ENCODE results near the gene PTGES3.

Gene PTGES3

GRCh38 chr12:56645717-56646446 is 42.2 kb downstream of the PTGES3 start, which contains the start of gene ATP5F1B:
ATP5F1B (minus strand) TSS chr12:56645984; CDS start chr12:56645963, 21 bp downstream.
- peak; percentile 83 for DNase-seq

- DNase-seq, result no peak
Measured at GRCh38 chr12:56645201-56645716, 42.8 kb downstream of the PTGES3 start.

DNA sequence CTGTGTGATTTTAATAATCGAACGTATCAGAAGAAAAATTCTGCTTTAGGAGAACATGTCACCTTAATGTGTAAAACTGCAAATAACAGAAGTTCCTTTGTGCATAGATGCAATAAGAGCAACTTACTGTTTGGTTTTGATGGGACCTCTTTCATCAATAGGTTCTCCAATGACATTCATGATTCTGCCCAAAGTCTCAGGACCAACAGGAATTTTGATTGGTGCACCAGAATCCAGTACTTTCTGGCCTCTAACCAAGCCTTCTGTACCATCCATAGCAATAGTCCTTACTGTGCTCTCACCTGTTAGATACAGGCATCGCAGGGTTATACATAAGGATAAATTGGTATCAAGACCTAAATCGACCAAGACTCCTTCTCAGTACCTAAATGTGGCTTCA is 43.4 kb downstream of the PTGES3 start:
- DNase-seq, result no peak

DNA sequence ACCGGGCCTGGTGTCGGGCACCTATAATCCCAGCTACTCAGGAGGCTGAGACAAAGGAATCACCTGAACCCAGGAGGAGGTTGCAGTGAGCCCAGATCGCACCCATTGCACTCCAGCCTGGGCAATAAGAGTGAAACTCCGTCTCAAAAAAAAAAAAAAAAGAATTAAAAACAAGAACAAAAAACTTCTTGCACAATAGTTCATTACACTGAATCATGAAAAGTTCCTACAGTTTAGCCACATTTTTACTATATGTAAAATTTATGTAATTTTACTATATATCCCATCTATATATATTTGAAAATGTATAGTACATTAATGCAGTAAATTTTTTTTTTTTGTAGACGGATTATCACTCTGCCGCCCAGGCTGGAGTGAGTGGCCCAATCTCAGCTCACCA is 46.9 kb downstream of the PTGES3 start:
- no peak for DNase-seq

DNA sequence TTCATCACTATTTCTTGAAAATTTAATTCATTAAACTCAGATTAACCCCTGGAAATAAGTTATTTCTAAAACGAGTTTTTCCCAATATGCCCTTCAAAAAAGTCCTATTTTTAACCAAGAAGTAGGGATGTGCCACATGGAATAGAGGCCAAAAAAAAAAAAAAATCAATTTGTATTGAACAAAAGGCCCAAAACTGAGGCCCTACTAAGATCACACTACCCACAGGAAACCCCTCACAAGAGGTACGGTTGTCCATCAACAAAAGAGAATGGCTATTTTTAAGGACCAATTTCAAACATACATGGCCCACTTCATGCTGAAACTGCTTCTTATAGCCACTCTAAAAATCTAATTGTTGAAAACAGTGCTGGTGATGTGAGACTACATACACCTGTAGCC is 50.5 kb downstream of the PTGES3 start:
- DNase-seq, result no peak

DNA sequence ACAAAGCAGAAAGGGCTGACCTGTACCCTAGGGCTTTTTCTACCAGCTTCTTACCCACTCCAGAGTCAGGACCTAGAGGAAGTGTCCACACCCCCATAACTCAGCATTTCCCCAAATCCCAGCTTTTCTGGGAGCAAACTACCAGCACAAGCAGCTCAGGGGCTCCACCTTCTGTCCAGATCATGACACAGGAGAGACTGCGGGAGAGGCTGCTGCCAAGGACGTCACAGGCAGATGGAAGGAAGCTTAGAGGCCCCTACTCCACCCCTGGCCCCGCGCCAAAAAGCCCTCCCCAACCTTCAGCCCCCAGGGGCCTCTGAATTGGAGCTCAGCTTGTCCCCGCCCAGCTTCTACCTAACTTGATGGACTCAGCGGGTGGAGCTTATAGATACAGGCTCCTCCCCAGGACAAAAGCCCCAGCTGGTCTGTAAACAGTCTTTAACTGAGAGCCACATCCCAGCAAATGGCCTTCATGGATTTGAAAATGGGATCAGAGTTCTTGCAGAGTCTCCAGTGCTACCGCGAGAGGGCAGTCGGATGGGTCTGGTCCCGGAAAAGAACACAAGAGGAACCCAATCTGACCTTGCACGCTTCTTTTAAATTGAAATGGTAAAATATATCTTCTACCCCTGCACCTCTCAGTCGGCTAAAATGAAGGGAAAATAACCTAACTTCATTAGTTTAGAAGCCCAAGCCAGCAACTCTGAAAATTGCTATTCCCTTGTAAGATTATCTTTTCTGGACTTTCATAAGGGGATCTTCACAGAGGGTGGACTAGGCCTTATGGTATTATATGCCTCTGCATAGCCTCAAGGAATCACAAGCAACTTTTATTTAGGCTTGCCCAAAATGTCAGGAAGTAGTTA is 51.2 kb downstream of the PTGES3 start:
- DNase-seq, result peak; percentile 94

DNA sequence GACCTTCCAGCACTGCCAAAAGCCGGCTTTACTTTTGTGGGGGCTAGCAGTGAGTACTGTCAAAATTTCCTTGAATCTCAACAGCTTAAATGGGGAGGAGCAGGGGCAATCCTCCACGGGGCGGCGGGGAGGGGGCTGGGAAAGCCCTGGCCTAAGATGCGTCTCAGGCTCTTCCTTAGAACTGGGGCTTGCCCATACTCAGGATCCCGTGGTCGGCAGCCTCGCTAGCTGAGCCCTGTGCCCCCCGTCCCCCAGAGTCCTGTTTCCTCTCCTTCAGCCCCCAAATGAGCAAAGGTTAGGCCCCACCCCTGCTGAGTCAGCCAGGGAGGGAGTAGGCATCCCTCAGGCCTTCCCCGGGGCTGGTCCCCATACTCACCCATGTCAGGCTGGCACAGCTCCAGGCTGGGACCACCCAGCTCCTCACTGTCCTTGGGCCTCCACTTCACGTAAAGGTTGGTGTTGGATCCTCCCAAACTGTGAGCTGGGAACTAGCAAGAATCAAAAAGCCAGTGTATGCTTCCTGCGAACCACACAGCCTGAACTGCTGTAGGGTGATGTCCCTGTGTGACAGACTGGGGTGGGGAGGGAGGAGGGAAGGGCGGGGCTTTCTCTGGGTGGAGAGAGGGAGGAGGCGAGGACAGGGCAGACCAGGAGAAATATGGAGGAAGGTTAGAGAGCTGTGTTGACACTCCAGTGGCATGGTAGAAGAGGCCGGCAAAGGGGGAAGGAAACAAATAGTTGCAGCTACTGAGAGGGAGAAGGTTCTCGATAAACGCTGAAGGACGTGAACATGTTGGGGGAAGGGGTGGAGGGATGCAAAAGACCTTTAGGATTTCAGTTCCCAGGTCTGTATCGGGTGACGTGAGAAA is 52.0 kb downstream of the PTGES3 start:
- DNase-seq, result peak; percentile 82

DNA sequence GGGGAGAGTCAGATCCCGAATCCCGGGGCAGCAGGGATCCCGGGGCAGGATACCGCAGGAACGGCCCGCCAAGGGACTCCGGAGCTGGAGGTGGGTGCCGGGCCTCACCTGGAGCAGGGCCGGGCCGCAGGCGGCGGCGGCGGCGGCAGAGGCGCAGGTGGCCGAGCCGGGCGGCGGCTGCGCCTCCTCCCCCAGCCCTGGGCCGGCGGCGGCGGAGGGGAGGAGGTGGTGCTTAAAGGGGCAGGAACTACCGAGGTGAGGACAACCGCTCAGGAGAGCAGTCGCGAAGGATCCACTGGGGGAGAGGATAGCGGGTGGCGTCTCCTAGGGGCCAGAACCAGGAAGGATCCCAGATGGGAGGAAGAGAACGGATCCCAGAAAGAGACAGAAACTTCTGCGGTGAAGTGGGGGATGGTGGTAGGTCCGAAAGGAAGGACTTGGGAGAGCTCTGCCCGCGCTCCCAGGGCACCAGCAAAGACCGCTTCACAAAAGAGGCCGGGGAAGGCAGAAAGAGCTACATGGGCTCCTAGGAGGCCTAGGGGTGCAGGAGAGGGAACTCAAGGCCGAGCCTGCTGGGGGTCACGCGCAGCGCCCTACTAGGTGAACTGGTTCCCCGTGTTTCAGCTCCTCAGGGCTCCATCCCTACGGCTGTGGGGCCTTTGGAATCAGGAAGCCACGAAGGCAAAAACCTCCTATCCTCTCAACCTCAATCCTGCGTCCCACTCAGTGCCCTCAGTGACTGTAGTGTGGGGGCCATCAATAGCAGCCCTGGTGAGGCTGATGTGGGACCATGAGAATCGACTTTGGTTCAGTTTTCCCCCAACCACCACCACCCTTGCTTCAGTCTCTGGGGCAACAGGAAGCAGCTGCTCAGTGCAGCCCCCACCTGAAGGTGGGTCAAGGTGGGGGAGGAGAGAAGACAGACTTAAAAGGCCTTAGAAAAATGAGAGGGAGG is 53.0 kb downstream of the PTGES3 start:
- DNase-seq, result peak; percentile 73

GRCh38 chr12:56634242-56634836 is 53.7 kb downstream of the PTGES3 start:
- peak; percentile 36 for DNase-seq

- no peak for DNase-seq
Measured at GRCh38 chr12:56633468-56634241, 54.4 kb downstream of the PTGES3 start.

DNA sequence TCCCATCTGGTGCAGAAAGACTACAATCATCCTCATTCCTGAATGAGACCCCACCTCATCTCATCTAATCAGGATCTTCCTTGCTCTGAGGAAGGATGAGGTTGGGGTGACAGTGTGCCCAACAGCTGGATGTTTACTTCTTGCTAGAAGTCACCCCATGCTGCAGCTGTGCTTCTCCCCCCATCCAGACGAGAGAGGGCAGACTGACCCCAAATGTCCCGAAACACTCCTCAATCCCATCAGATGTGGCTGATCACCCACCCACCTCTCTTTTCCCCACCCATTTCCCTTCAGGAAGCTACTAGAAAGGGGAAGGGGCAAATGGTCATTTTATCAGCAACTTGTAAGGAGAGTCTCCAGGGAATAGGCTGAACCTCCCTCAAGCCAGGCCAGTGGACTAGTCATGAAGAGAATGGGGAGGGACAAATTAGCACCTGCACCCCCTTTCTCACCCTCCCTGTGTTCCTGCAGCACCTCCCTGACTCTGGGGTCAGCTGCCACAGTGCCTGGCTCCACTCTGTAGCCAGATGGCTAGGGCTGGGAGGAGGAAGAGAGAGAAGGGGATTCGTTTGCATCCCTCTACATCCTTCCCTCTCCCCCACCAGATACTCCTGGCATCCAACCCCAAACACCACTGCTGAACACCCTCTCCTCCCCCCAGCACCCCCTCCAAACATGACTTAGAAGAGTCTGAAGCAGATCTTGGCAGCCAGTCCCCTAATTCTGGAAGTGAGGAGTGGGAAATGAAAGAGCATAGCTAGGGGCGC is 55.2 kb downstream of the PTGES3 start:
- DNase-seq, result no peak

- DNase-seq, result peak; percentile 65
Measured at GRCh38 chr12:56631790-56632700, 56.0 kb downstream of the PTGES3 start.

GRCh38 chr12:56630180-56630632 is 57.9 kb downstream of the PTGES3 start, which contains the start of gene BAZ2A:
BAZ2A (minus strand) TSS chr12:56630326; CDS start chr12:56617530, 12,796 bp downstream.
- peak; percentile 83 for DNase-seq

DNA sequence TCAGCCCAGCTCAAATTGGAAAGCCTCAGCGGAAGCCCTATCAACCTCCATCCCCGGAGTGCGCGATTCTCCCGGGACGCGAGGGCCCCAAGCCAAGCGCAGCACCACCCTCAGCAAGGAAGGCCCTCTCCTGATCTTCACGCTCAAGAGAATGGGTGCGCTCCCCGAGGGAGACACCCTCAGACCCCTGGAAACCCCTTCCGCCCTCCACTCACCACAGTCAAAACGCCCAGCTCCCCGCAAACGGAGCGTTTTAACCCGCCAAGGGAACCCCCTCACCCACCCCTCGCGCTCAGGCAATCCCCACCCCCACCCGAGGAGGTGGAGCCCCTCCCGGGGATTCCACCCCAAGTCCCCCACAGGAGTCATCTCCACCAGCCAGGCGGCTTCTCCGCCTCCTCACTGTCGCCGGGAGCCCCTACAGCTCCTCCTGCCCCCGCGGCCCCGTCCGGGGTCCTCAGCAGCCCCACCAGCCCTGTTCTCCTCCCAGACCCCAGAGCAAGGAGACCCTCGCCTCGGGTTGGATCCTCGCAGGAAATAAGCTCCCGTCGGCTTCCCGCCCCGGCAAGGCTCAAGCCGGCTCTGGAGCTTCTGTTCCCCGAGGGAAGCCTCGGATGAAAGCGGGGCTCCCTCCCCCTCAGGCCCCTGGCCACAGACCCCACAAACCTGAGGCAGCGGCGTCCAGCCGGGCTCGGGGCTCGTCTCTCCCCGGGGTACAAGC is 58.5 kb downstream of the PTGES3 start:
- peak; percentile 54 for DNase-seq

DNA sequence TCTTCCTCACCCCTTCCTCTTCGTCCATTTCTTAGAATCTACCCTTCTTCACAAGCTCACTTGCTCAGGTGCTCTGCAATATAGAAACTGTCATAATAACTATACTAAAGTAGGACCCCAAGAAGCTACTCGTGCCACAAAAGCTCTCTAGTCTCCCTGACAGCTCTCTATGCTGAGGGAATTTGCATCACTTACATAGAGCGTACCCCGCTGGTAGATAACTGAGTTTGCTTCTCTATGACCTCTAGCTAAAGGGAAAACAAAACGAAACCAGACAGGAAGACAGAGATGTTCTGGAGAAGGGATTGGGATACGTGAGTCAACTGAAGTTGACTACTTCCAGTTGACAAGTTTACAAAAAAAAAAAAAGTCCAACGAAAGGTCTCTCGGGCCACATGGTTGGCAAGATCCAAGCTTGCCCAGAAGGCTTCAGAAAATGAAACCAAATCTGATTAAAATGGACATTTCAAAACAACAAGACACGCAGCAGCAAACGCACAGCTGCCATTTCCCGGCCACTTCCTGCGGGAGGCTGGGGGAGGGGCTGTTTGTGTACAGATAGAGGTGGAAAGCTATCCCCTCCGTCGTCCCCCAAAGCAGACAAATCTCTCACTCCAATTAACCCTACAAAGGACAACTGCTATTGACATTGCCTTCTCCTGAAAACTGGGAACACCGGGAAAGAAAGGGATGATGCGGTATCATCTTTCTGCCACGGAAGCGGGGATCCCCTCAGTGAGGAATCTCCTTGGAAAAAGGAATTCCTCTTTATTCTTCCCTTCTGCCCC is 59.2 kb downstream of the PTGES3 start:
- DNase-seq, result peak; percentile 61

DNA sequence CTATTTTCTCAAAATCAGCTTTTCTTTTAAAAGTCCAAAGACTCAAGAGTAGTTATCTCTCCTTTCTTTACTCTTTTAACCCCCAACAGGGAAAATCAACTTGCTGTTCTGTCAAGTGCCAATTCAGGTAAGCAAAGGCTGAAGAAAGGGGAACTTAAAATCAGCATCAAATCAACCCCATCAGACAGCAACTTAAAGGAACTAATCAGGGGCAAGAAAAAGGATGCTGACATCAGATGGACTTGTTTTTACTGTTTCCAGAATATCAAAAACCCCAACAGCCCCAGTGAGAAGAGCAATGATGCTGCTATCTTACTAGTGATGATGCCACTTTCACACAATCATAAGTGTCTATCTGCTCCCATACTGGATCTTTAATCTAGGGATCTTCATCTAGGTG is 61.4 kb downstream of the PTGES3 start:
- no peak for DNase-seq

- DNase-seq, result no peak
Measured at GRCh38 chr12:56622535-56622934, 65.5 kb downstream of the PTGES3 start.

Measured in activated T-cell treated with anti-CD3 and anti-CD28 coated beads, Interleukin-2, amount 50 U/mL, for 1 hour (primary cell).